Keratinocyte (primary cell): ENCODE results near the gene C2. TPM values are rescaled to one million over a fixed set of nuclear protein-coding genes. Genes with fewer than 3 reads are reported as not detected.

Experiments
- DNase-seq: peaks from one replicate; pipeline ENCODE4 v3.0.0-alpha.2; 2011; ENCODE audit warnings: low read depth, missing footprints, low spot score
- FAIRE-seq: peaks from 2 replicates; lab custom pipeline; 2011; peaks lifted over from hg19 to GRCh38; lab: Jason Lieb, UNC
- H2AFZ ChIP-seq: 2 replicates; pipeline ENCODE4 v1.6.0; 2012; ENCODE audit warnings: low read length, control low read depth, inconsistent platforms; ENCODE audit not compliant: control insufficient read depth
- H3K27ac ChIP-seq: 2 replicates; pipeline ENCODE4 v1.5.1; 2011; ENCODE audit warnings: low read length; ENCODE audit not compliant: control insufficient read depth, insufficient read depth
- H3K27me3 ChIP-seq: 3 replicates; pipeline ENCODE4 v1.6.0; 2011; ENCODE audit warnings: low read length; ENCODE audit not compliant: control insufficient read depth, insufficient read depth; ENCODE audit errors: extremely low read depth
- H3K36me3 ChIP-seq, 2 experiments: 2 replicates in 1 of 2; 3 replicates in 1 of 2; pipeline ENCODE4 v1.5.1; 2011; ENCODE audit warnings: low read length in 2 of 2, mild to moderate bottlenecking in 1 of 2; ENCODE audit not compliant: control insufficient read depth in 2 of 2, insufficient read depth in 2 of 2; ENCODE audit errors: extremely low read depth in 1 of 2
- H3K4me1 ChIP-seq: 3 replicates; pipeline ENCODE4 v1.5.1; 2011; ENCODE audit warnings: low read length; ENCODE audit not compliant: control insufficient read depth, insufficient read depth; ENCODE audit errors: extremely low read depth
- H3K4me2 ChIP-seq: 3 replicates; pipeline ENCODE4 v1.6.0; 2011; ENCODE audit warnings: low read depth, low read length; ENCODE audit not compliant: control insufficient read depth, insufficient read depth; ENCODE audit errors: extremely low read depth
- H3K4me3 ChIP-seq, 3 experiments: fragments of 200-600 bp in 1 of 3; sonication (generic) in 1 of 3; 2 replicates in 2 of 3; 3 replicates in 1 of 3; pipeline ENCODE4 v1.5.1; 2011 to 2016; ENCODE audit warnings: low read length in 3 of 3, mild to moderate bottlenecking in 3 of 3, control low read depth in 2 of 3, inconsistent platforms in 1 of 3, low read depth in 1 of 3, mixed read lengths in 1 of 3, mixed run types in 1 of 3, moderate library complexity in 1 of 3; ENCODE audit not compliant: control insufficient read depth in 2 of 3, insufficient read depth in 2 of 3; ENCODE audit errors: extremely low read depth in 1 of 3
- H3K79me2 ChIP-seq: 2 replicates; pipeline ENCODE4 v1.6.0; 2012; ENCODE audit warnings: low read length; ENCODE audit not compliant: control insufficient read depth, insufficient read depth
- H3K9ac ChIP-seq: 3 replicates; pipeline ENCODE4 v1.6.0; 2011; ENCODE audit warnings: low read length; ENCODE audit not compliant: control insufficient read depth, insufficient read depth; ENCODE audit errors: extremely low read depth
- H3K9me1 ChIP-seq: 3 replicates; pipeline ENCODE4 v1.6.0; 2011; ENCODE audit warnings: low read length; ENCODE audit not compliant: control insufficient read depth, insufficient read depth; ENCODE audit errors: extremely low read depth
- H3K9me3 ChIP-seq: 2 replicates; pipeline ENCODE4 v1.5.1; 2012; ENCODE audit warnings: low read depth, low read length; ENCODE audit not compliant: control insufficient read depth
- H4K20me1 ChIP-seq: 3 replicates; pipeline ENCODE4 v1.6.0; 2011; ENCODE audit warnings: low read length; ENCODE audit not compliant: control insufficient read depth, insufficient read depth; ENCODE audit errors: extremely low read depth
- CTCF ChIP-seq, 3 experiments: IDR thresholded peaks in 1 of 3; conservative IDR thresholded peaks in 1 of 3; optimal IDR thresholded peaks in 1 of 3; 2 replicates in 2 of 3; 3 replicates in 1 of 3; pipeline versions ENCODE3 to v1.5.1; 2011; ENCODE audit warnings: low read length in 3 of 3, mild to moderate bottlenecking in 3 of 3, moderate library complexity in 2 of 3, control low read depth in 1 of 3, inconsistent platforms in 1 of 3; ENCODE audit not compliant: insufficient read depth in 2 of 3; ENCODE audit errors: extremely low read depth in 1 of 3
- EZH2 ChIP-seq: IDR thresholded peaks from one replicate; pipeline ENCODE4 v1.6.1; 2012; ENCODE audit warnings: inconsistent platforms, mild to moderate bottlenecking, low read length, moderate library complexity
- dilution Hi-C: fragments of 300-500 bp; cut with MboI; formaldehyde crosslinking; loops from one replicate; pipeline ENCODE4 v1.7.0; 2020; ENCODE audit warnings: low sequenced_read_pairs; ENCODE audit not compliant: extremely low pct_ligation_motif_present
- polyA plus RNA-seq, 5 experiments: library from polyadenylated mRNA; depleted of rRNA in 3 of 5; stranded (reverse) in 3 of 5; stranded (forward) in 1 of 5; unstranded in 1 of 5; fragments of >200 nt; gene quantifications; 1 replicate in 1 of 5; 2 replicates in 3 of 5; 3 replicates in 1 of 5; pipeline versions ENCODE4 v1.2.1 to v1.2.3, GENCODE V29; 2011 to 2012; ENCODE audit warnings: missing spikeins in 2 of 5, low read depth in 1 of 5, low replicate concordance in 1 of 5

The C2 gene
- polyA plus RNA-seq, 1 donor (not counting 4 experiments of a cell fraction or from before 2014, with no cell fraction given) = not detected

- H3K27me3 ChIP-seq = no peaks in the 10 kb centered on the region
- no peak overlapping the region for H2AFZ ChIP-seq
- no peaks in the 10 kb centered on the region for H3K9me3 ChIP-seq
- peaks cover 28 to 53% of the 10 kb centered on the region in 2 experiments for H3K36me3 ChIP-seq
- peaks cover 13% of the 10 kb centered on the region for H3K79me2 ChIP-seq
- H3K9ac ChIP-seq = no peak overlapping the region
- no peaks in the 10 kb centered on the region for H4K20me1 ChIP-seq
- dilution Hi-C loops = no loop called here
- H3K4me3 ChIP-seq = no peak overlapping the region
- no peak overlapping the region for H3K27ac ChIP-seq
- H3K4me2 ChIP-seq = no peak overlapping the region
- DNase-seq = no peak
- peaks cover 9% of the 10 kb centered on the region for H3K4me1 ChIP-seq
- FAIRE-seq = no peak
- no peak for TF ChIP-seq EZH2
- TF ChIP-seq CTCF (optimal IDR thresholded peaks at IDR 0.05 in 1 of 3, IDR thresholded peaks at IDR 0.05 in 1 of 3, conservative IDR thresholded peaks at IDR 0.05 in 1 of 3; ENCODE audit: extremely low read depth in 1 of 3, insufficient read depth in 2 of 3, low read length in 3 of 3) = no peak
- no peaks in the 10 kb centered on the region for H3K9me1 ChIP-seq
Measured at GRCh38 chr6:31966506-31966905, 39.0 kb downstream of the C2 start.

DNA sequence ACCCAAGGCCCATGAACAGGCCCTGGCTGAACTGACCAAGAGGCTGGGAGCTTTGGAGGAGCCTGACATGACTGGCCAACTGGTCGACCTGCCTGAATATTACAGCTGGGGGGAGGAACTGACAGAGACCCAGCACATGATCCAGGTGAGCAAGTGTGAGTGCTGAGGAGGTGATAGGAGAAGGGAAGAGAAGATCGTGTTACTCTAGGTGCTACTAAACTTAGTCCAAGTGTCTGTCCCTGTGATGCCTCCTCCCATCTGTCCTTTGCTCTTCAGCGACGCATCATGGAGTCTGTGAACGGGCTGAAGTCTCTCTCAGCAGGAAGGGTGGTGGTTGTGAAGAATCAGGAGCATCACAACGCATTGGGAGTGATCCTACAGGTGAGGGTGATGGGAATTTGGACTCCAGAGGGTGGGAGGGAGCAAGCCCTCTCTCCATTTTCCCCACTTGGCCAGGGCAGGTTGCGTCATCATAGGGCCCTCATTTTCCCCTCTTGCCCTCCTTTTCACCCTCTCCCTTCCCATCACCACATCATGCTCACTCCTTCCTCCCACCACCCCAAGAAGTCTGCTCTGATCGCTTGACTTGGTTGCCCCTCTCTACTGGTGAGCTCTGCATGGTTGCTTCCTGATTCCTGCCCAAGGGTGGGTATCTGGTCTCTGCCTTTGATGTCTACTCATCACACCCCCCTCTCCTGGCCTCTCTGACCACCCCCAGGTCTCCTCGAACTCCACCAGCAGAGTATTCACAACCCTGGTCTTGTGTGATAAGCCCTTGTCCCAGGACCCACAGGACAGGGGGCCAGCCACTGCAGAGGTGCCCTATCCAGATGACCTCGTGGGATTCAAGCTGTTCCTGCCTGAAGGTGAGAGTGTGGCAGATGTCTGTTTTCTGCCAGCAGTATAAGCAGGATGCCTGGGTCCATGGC is 39.7 kb downstream of the C2 start:
- H2AFZ ChIP-seq = no peak overlapping the region
- no peak overlapping the region for H3K27ac ChIP-seq
- H3K4me3 ChIP-seq = no peak overlapping the region
- H3K36me3 ChIP-seq = peaks cover 22 to 46% of the 10 kb centered on the region in 2 experiments
- FAIRE-seq = no peak
- DNase-seq = no peak
- H3K79me2 ChIP-seq = peaks cover 16% of the 10 kb centered on the region
- H3K27me3 ChIP-seq = no peaks in the 10 kb centered on the region
- H3K4me2 ChIP-seq = no peak overlapping the region
- H3K9ac ChIP-seq = no peak overlapping the region
- dilution Hi-C loops = no loop called here
- no peak for TF ChIP-seq EZH2
- no peak for TF ChIP-seq CTCF (optimal IDR thresholded peaks at IDR 0.05 in 1 of 3, IDR thresholded peaks at IDR 0.05 in 1 of 3, conservative IDR thresholded peaks at IDR 0.05 in 1 of 3; ENCODE audit: extremely low read depth in 1 of 3, insufficient read depth in 2 of 3, low read length in 3 of 3)
- H3K4me1 ChIP-seq = peaks cover 9% of the 10 kb centered on the region
- H3K9me1 ChIP-seq = no peaks in the 10 kb centered on the region
- no peaks in the 10 kb centered on the region for H3K9me3 ChIP-seq
- no peaks in the 10 kb centered on the region for H4K20me1 ChIP-seq
